Measurements from ENCODE around the gene MTA1.

MTA1 gene

GRCh38 chr14:105430565-105430964 lies 10.9 kb downstream of the MTA1 start:
- Histone ChIP-seq H3K9me3 (ENCODE audit: control extremely low read depth in 1 of 5, control insufficient read depth in 4 of 5, insufficient read depth in 2 of 5, low read depth in 1 of 5, low read length in 4 of 5) (peaks cover 0 to 7% (median 0%) of the 10 kb centered on the region in 5 experiments), H3K27me3 (replicated peaks in 2 of 5; ENCODE audit: control insufficient read depth in 4 of 5, insufficient read depth in 5 of 5, low read length in 4 of 5) (no peaks in the 10 kb centered on the region), H3K27ac (ENCODE audit: insufficient read depth in 1 of 2, low read depth in 1 of 2, low read length in 2 of 2, poor library complexity in 1 of 2, severe bottlenecking in 2 of 2) (no peak overlapping the region), H3K36me3 (ENCODE audit: control insufficient read depth in 4 of 4, insufficient read depth in 4 of 4, low read length in 3 of 4) (peaks cover 0 to 56% (median 33%) of the 10 kb centered on the region in 4 experiments), H3K4me1 (ENCODE audit: control extremely low read depth in 1 of 4, control insufficient read depth in 4 of 4, insufficient read depth in 4 of 4, low read length in 3 of 4) (no peaks in the 10 kb centered on the region), H3K4me3 (ENCODE audit: control insufficient read depth in 1 of 7, extremely low read depth in 1 of 7, insufficient read depth in 4 of 7, low read depth in 2 of 7, low read length in 6 of 7) (no peak overlapping the region)
- DNase-seq: no peak
- ChIA-PET CTCF (interaction anchor here (1.3 to 1.9 kb wide), 3 partner anchors 27 to 59 kb away, joined by 4 to 8 read pairs (median 5); no protein-coding TSS in a partner anchor), POLR2A (no interaction called here)
- WGBS (ENCODE audit: insufficient coverage): 80% methylated on average over 5 of the region's 9 CpGs

- POLR2A ChIA-PET: no interaction called here
- CTCF ChIA-PET: interaction anchor here (1.3 to 1.9 kb wide), 3 partner anchors 27 to 58 kb away, joined by 4 to 8 read pairs (median 5); no protein-coding TSS in a partner anchor
Observed at GRCh38 chr14:105431256-105431655, 11.6 kb downstream of the MTA1 start.

GRCh38 chr14:105432657-105433056 lies 13.0 kb downstream of the MTA1 start:
- H3K9me3 ChIP-seq (ENCODE audit: control extremely low read depth in 1 of 5, control insufficient read depth in 4 of 5, insufficient read depth in 2 of 5, low read depth in 1 of 5, low read length in 4 of 5): peaks cover 0 to 2% (median 0%) of the 10 kb centered on the region in 5 experiments
- POLR2A ChIA-PET: no interaction called here
- no peak overlapping the region for H3K4me3 ChIP-seq (ENCODE audit: control insufficient read depth in 1 of 7, extremely low read depth in 1 of 7, insufficient read depth in 4 of 7, low read depth in 2 of 7, low read length in 6 of 7)
- no peak for DNase-seq
- WGBS (ENCODE audit: insufficient coverage): 97% methylated on average over 10 of the region's 12 CpGs
- no peaks in the 10 kb centered on the region for H3K27me3 ChIP-seq (replicated peaks in 2 of 5; ENCODE audit: control insufficient read depth in 4 of 5, insufficient read depth in 5 of 5, low read length in 4 of 5)
- no peak overlapping the region for H3K27ac ChIP-seq (ENCODE audit: insufficient read depth in 1 of 2, low read depth in 1 of 2, low read length in 2 of 2, poor library complexity in 1 of 2, severe bottlenecking in 2 of 2)
- CTCF ChIA-PET: interaction anchor here (1.2 kb wide), 1 partner anchor 12 kb away, joined by 3 read pairs; no protein-coding TSS in a partner anchor
- peaks cover 2 to 49% (median 27%) of the 10 kb centered on the region in 4 experiments for H3K36me3 ChIP-seq (ENCODE audit: control insufficient read depth in 4 of 4, insufficient read depth in 4 of 4, low read length in 3 of 4)
- H3K4me1 ChIP-seq (ENCODE audit: control extremely low read depth in 1 of 4, control insufficient read depth in 4 of 4, insufficient read depth in 4 of 4, low read length in 3 of 4): no peaks in the 10 kb centered on the region

More at GRCh38 chr14:105431256-105431655, 11.6 kb downstream of the MTA1 start:
- H3K36me3 ChIP-seq (ENCODE audit: control insufficient read depth in 4 of 4, insufficient read depth in 4 of 4, low read length in 3 of 4): peaks cover 0 to 50% (median 32%) of the 10 kb centered on the region in 4 experiments
- DNase-seq: no peak
- no CpG with 5 or more reads among the region's 1 CpG for WGBS (ENCODE audit: insufficient coverage)
- H3K27me3 ChIP-seq (replicated peaks in 2 of 5; ENCODE audit: control insufficient read depth in 4 of 5, insufficient read depth in 5 of 5, low read length in 4 of 5): no peaks in the 10 kb centered on the region
- H3K27ac ChIP-seq (ENCODE audit: insufficient read depth in 1 of 2, low read depth in 1 of 2, low read length in 2 of 2, poor library complexity in 1 of 2, severe bottlenecking in 2 of 2): no peak overlapping the region
- no peaks in the 10 kb centered on the region for H3K4me1 ChIP-seq (ENCODE audit: control extremely low read depth in 1 of 4, control insufficient read depth in 4 of 4, insufficient read depth in 4 of 4, low read length in 3 of 4)
- no peak overlapping the region for H3K4me3 ChIP-seq (ENCODE audit: control insufficient read depth in 1 of 7, extremely low read depth in 1 of 7, insufficient read depth in 4 of 7, low read depth in 2 of 7, low read length in 6 of 7)
- H3K9me3 ChIP-seq (ENCODE audit: control extremely low read depth in 1 of 5, control insufficient read depth in 4 of 5, insufficient read depth in 2 of 5, low read depth in 1 of 5, low read length in 4 of 5): peaks cover 0 to 7% (median 0%) of the 10 kb centered on the region in 5 experiments

GRCh38 chr14:105433161-105433605 lies 13.6 kb downstream of the MTA1 start:
- 93% methylated on average over 17 of the region's 17 CpGs for WGBS (ENCODE audit: insufficient coverage)
- POLR2A ChIA-PET: no interaction called here
- Histone ChIP-seq H3K36me3 (ENCODE audit: control insufficient read depth in 4 of 4, insufficient read depth in 4 of 4, low read length in 3 of 4) (peaks cover 2 to 52% (median 24%) of the 10 kb centered on the region in 4 experiments), H3K4me3 (ENCODE audit: control insufficient read depth in 1 of 7, extremely low read depth in 1 of 7, insufficient read depth in 4 of 7, low read depth in 2 of 7, low read length in 6 of 7) (no peak overlapping the region), H3K27ac (ENCODE audit: insufficient read depth in 1 of 2, low read depth in 1 of 2, low read length in 2 of 2, poor library complexity in 1 of 2, severe bottlenecking in 2 of 2) (no peak overlapping the region), H3K9me3 (ENCODE audit: control extremely low read depth in 1 of 5, control insufficient read depth in 4 of 5, insufficient read depth in 2 of 5, low read depth in 1 of 5, low read length in 4 of 5) (peaks cover 0 to 2% (median 0%) of the 10 kb centered on the region in 5 experiments), H3K27me3 (replicated peaks in 2 of 5; ENCODE audit: control insufficient read depth in 4 of 5, insufficient read depth in 5 of 5, low read length in 4 of 5) (no peaks in the 10 kb centered on the region), H3K4me1 (ENCODE audit: control extremely low read depth in 1 of 4, control insufficient read depth in 4 of 4, insufficient read depth in 4 of 4, low read length in 3 of 4) (no peaks in the 10 kb centered on the region)
- CTCF ChIA-PET: interaction anchor here (1.1 to 2.4 kb wide), 3 partner anchors 12 to 62 kb away, joined by 3 to 6 read pairs (median 5); no protein-coding TSS in a partner anchor
- no peak for DNase-seq

GRCh38 chr14:105436402-105436801 lies 16.8 kb downstream of the MTA1 start:
- Histone ChIP-seq H3K27ac (ENCODE audit: insufficient read depth in 1 of 2, low read depth in 1 of 2, low read length in 2 of 2, poor library complexity in 1 of 2, severe bottlenecking in 2 of 2) (no peak overlapping the region), H3K9me3 (ENCODE audit: control extremely low read depth in 1 of 5, control insufficient read depth in 4 of 5, insufficient read depth in 2 of 5, low read depth in 1 of 5, low read length in 4 of 5) (peaks cover 0 to 2% (median 0%) of the 10 kb centered on the region in 5 experiments), H3K4me1 (ENCODE audit: control extremely low read depth in 1 of 4, control insufficient read depth in 4 of 4, insufficient read depth in 4 of 4, low read length in 3 of 4) (no peaks in the 10 kb centered on the region), H3K36me3 (ENCODE audit: control insufficient read depth in 4 of 4, insufficient read depth in 4 of 4, low read length in 3 of 4) (peaks cover 2 to 58% (median 26%) of the 10 kb centered on the region in 4 experiments), H3K27me3 (replicated peaks in 2 of 5; ENCODE audit: control insufficient read depth in 4 of 5, insufficient read depth in 5 of 5, low read length in 4 of 5) (no peaks in the 10 kb centered on the region), H3K4me3 (ENCODE audit: control insufficient read depth in 1 of 7, extremely low read depth in 1 of 7, insufficient read depth in 4 of 7, low read depth in 2 of 7, low read length in 6 of 7) (no peak overlapping the region)
- DNase-seq: no peak
- WGBS (ENCODE audit: insufficient coverage): 90% methylated on average over 11 of the region's 12 CpGs
- POLR2A ChIA-PET: no interaction called here
- CTCF ChIA-PET: interaction anchor here (1.1 to 3.7 kb wide), 6 partner anchors 9 to 50 kb away, joined by 3 to 11 read pairs (median 4); no protein-coding TSS in a partner anchor

GRCh38 chr14:105436891-105437722 lies 17.5 kb downstream of the MTA1 start:
- ChIA-PET POLR2A (no interaction called here), CTCF (interaction anchor here (0.7 to 3.7 kb wide), 7 partner anchors 8 to 49 kb away, joined by 3 to 11 read pairs (median 3); no protein-coding TSS in a partner anchor)
- no peak overlapping the region for H3K27ac ChIP-seq (ENCODE audit: insufficient read depth in 1 of 2, low read depth in 1 of 2, low read length in 2 of 2, poor library complexity in 1 of 2, severe bottlenecking in 2 of 2)
- H3K36me3 ChIP-seq (ENCODE audit: control insufficient read depth in 4 of 4, insufficient read depth in 4 of 4, low read length in 3 of 4): peaks cover 2 to 53% (median 25%) of the 10 kb centered on the region in 4 experiments
- H3K9me3 ChIP-seq (ENCODE audit: control extremely low read depth in 1 of 5, control insufficient read depth in 4 of 5, insufficient read depth in 2 of 5, low read depth in 1 of 5, low read length in 4 of 5): peaks cover 0 to 2% (median 0%) of the 10 kb centered on the region in 5 experiments
- 96% methylated on average over 27 of the region's 31 CpGs for WGBS (ENCODE audit: insufficient coverage)
- H3K4me3 ChIP-seq (ENCODE audit: control insufficient read depth in 1 of 7, extremely low read depth in 1 of 7, insufficient read depth in 4 of 7, low read depth in 2 of 7, low read length in 6 of 7): no peak overlapping the region
- no peaks in the 10 kb centered on the region for H3K4me1 ChIP-seq (ENCODE audit: control extremely low read depth in 1 of 4, control insufficient read depth in 4 of 4, insufficient read depth in 4 of 4, low read length in 3 of 4)
- DNase-seq: no peak
- no peaks in the 10 kb centered on the region for H3K27me3 ChIP-seq (replicated peaks in 2 of 5; ENCODE audit: control insufficient read depth in 4 of 5, insufficient read depth in 5 of 5, low read length in 4 of 5)

Measured in common myeloid progenitor, CD34-positive (primary cell).